Gastroesophageal sphincter (tissue), 3 donors: Measurements from ENCODE around the gene GPC4.

Source experiments
- CTCF ChIP-seq, 4 experiments: fragments of 200-600 bp in 2 of 4; fragments of 450-650 bp in 2 of 4; sonication (generic) in 1 of 4; IDR thresholded peaks; one replicate each; pipeline ENCODE4 v1.5.1; 2017 to 2019; ENCODE audit warnings: antibody characterized with exemption in 4 of 4, mild to moderate bottlenecking in 2 of 4, moderate library complexity in 2 of 4
- POLR2A ChIP-seq, 2 donors: fragments of 450-650 bp; IDR thresholded peaks; one replicate each; pipeline ENCODE4 v1.6.1; 2017; ENCODE audit warnings: antibody characterized with exemption in 2 of 2, mild to moderate bottlenecking in 2 of 2, moderate library complexity in 1 of 2

GRCh38 chrX:133444196-133444595 lies 28.9 kb upstream of the GPC4 start:
- TF ChIP-seq POLR2A (IDR thresholded peaks at IDR 0.05) (no peak), CTCF (IDR thresholded peaks at IDR 0.05) (no peak)
